K562 (cell line): Measurements from ENCODE around the gene WDFY2. TPM values are rescaled to one million over a fixed set of nuclear protein-coding genes. Genes with fewer than 3 reads are reported as not detected.

ENCODE experiments used
- ATAC-seq: fragments of 200-7000 bp; cut with Tn5 transposase; 3 replicates; pipeline ENCODE4 v1.9.1; 2020; ENCODE audit warnings: moderate library complexity
- BruUV-seq: library from RNA; stranded (reverse); fragments of 400-500 nt; replicated peaks from 2 replicates; lab custom pipeline; 2021; lab: Mats Ljungman, UMichigan
- CTCF ChIA-PET: fragments of 300-600 bp; formaldehyde crosslinking; extraction: SDS; loops from one replicate; lab custom pipeline; 2021; ENCODE audit warnings: low intra/inter-chr PET ratio; lab: Yijun Ruan, JAX
- POLR2A ChIA-PET: fragments of 300-600, 350-650 bp; sonication (Branson Sonifier 250); formaldehyde crosslinking; extraction: SDS; loops from one replicate; lab custom pipeline; 2021; ENCODE audit warnings: antibody characterized with exemption, inconsistent platforms; lab: Yijun Ruan, JAX
- DNase-seq, 4 experiments: peaks; one replicate each; pipeline versions ENCODE4 v3.0.0 to v3.0.0-alpha.2; 2011 to 2018; ENCODE audit warnings: low spot score in 3 of 4, mixed read lengths in 3 of 4; ENCODE audit errors: extremely low read depth in 1 of 4
- FAIRE-seq: peaks from 2 replicates; lab custom pipeline; 2011; peaks lifted over from hg19 to GRCh38; lab: Jason Lieb, UNC
- H2AFZ ChIP-seq: 2 replicates; pipeline ENCODE4 v1.6.0; 2011; ENCODE audit warnings: low read depth, low read length, control low read depth, inconsistent platforms
- H3K27ac ChIP-seq: fragments of 200-600 bp; 3 replicates; pipeline ENCODE4 v1.8.0; 2011; ENCODE audit warnings: low read depth, mild to moderate bottlenecking, control low read depth, inconsistent platforms, low read length, moderate library complexity, mixed read lengths; ENCODE audit errors: extremely low read depth
- H3K27me3 ChIP-seq, 2 experiments: fragments of 300-600 bp in 1 of 2; 2 replicates in 1 of 2; 3 replicates in 1 of 2; pipeline versions ENCODE4 v1.6.0 to v1.8.0; 2011; ENCODE audit warnings: inconsistent platforms in 2 of 2, low read length in 2 of 2, mild to moderate bottlenecking in 1 of 2, mixed read lengths in 1 of 2, moderate library complexity in 1 of 2; ENCODE audit not compliant: control insufficient read depth in 2 of 2, insufficient read depth in 2 of 2
- H3K36me3 ChIP-seq: fragments of 300-600 bp; 3 replicates; pipeline ENCODE4 v1.8.0; 2011; ENCODE audit warnings: mild to moderate bottlenecking, low read length, inconsistent platforms; ENCODE audit not compliant: control insufficient read depth, insufficient read depth
- H3K4me1 ChIP-seq, 2 experiments: fragments of 200-600 bp in 1 of 2; replicated peaks in 1 of 2; 2 replicates in 1 of 2; 3 replicates in 1 of 2; pipeline versions ENCODE4 v1.5.1 to v1.8.0; 2011; ENCODE audit warnings: inconsistent platforms in 2 of 2, low read length in 2 of 2, mild to moderate bottlenecking in 1 of 2, mixed read lengths in 1 of 2, moderate library complexity in 1 of 2; ENCODE audit not compliant: control insufficient read depth in 2 of 2, insufficient read depth in 2 of 2
- H3K4me2 ChIP-seq: 2 replicates; pipeline ENCODE4 v1.6.1; 2011; ENCODE audit warnings: low read length, control low read depth, inconsistent platforms, mixed read lengths; ENCODE audit not compliant: insufficient read depth
- H3K4me3 ChIP-seq: fragments of 200-600 bp; sonication (generic), shearing (Covaris generic); 2 replicates; pipeline ENCODE4 v1.5.1; 2016; ENCODE audit warnings: control low read depth, inconsistent platforms
- H3K79me2 ChIP-seq: fragments of 200-600 bp; 3 replicates; pipeline ENCODE4 v1.8.0; 2011; ENCODE audit warnings: low read length, inconsistent platforms; ENCODE audit not compliant: control insufficient read depth, insufficient read depth
- H3K9ac ChIP-seq, 2 experiments: 2 replicates each; pipeline versions ENCODE4 v1.6.0 to v1.6.1; 2011; ENCODE audit warnings: low read depth in 2 of 2, low read length in 2 of 2, control low read depth in 1 of 2, inconsistent platforms in 1 of 2, mild to moderate bottlenecking in 1 of 2, mixed read lengths in 1 of 2; ENCODE audit not compliant: insufficient read depth in 1 of 2
- H3K9me1 ChIP-seq: one replicate; pipeline ENCODE4 v1.6.0; 2011; ENCODE audit warnings: inconsistent platforms, mild to moderate bottlenecking, low read length, moderate library complexity; ENCODE audit not compliant: control insufficient read depth, insufficient read depth
- H3K9me3 ChIP-seq: replicated peaks from 2 replicates; pipeline ENCODE4 v1.5.1; 2011; ENCODE audit warnings: low read depth, low read length, inconsistent platforms; ENCODE audit not compliant: control insufficient read depth, insufficient read depth
- H4K20me1 ChIP-seq: replicated peaks from 2 replicates; pipeline ENCODE4 v1.6.1; 2011; ENCODE audit warnings: low read length, inconsistent platforms, mixed read lengths; ENCODE audit not compliant: control insufficient read depth, insufficient read depth
- ADNP ChIP-seq: fragments of 200-800 bp; sonication (Bioruptor generic); IDR thresholded peaks from 2 replicates; pipeline ENCODE4 v1.6.1; 2016; ENCODE audit warnings: missing genetic modification characterization, missing compliant biosample characterization
- CREM ChIP-seq: IDR thresholded peaks from 2 replicates; pipeline ENCODE4 v1.6.1; 2014; ENCODE audit warnings: antibody characterized with exemption, low read depth
- ERF ChIP-seq: fragments of 450-650 bp; formaldehyde crosslinking; IDR thresholded peaks from 2 replicates; pipeline ENCODE4 v1.4.0; 2020; ENCODE audit warnings: mild to moderate bottlenecking, mixed read lengths
- ILK ChIP-seq: fragments of 450-650 bp; IDR thresholded peaks from 2 replicates; pipeline ENCODE4 v1.6.1; 2016; ENCODE audit warnings: missing genetic modification characterization, low read depth, mild to moderate bottlenecking, missing compliant biosample characterization, moderate library complexity, borderline replicate concordance
- MAZ ChIP-seq, 2 experiments: fragments of 450-650 bp in 1 of 2; sonication (generic) in 1 of 2; formaldehyde crosslinking; IDR thresholded peaks in 1 of 2; conservative IDR thresholded peaks in 1 of 2; 2 replicates each; pipeline versions ENCODE4 v1.4.0 to v1.5.0; 2020; ENCODE audit warnings: mild to moderate bottlenecking in 1 of 2, missing genetic modification reagents in 1 of 2
- POLR2H ChIP-seq: IDR thresholded peaks from 2 replicates; pipeline ENCODE4 v1.6.1; 2016; ENCODE audit warnings: missing genetic modification characterization, low read depth, mild to moderate bottlenecking, control low read depth, missing compliant biosample characterization, moderate library complexity
- POLR3A ChIP-seq: IDR thresholded peaks from 2 replicates; pipeline ENCODE4 v1.6.1; 2011; ENCODE audit warnings: borderline replicate concordance, mild to moderate bottlenecking, moderate library complexity; ENCODE audit not compliant: insufficient read length, insufficient read depth; ENCODE audit errors: extremely low read depth
- SMARCA5 ChIP-seq: fragments of 450-650 bp; IDR thresholded peaks from 2 replicates; pipeline ENCODE4 v1.6.1; 2016
- SMARCC2 ChIP-seq: fragments of 450-650 bp; IDR thresholded peaks from 2 replicates; pipeline ENCODE4 v1.6.1; 2017; ENCODE audit warnings: antibody characterized with exemption, moderate library complexity, mild to moderate bottlenecking, low read depth
- SP2 ChIP-seq: IDR thresholded peaks from 2 replicates; pipeline ENCODE4 v1.6.1; 2011; ENCODE audit warnings: mild to moderate bottlenecking, low read depth, low read length, moderate library complexity; ENCODE audit not compliant: poor library complexity, severe bottlenecking; ENCODE audit errors: extremely low read depth
- ZNF445 ChIP-seq: fragments of 250-450 bp; sonication (Bioruptor Pico); IDR thresholded peaks from 2 replicates; pipeline ENCODE4 v1.4.0; 2020; ENCODE audit warnings: low read depth, mild to moderate bottlenecking, moderate library complexity
- in situ Hi-C: fragments of 300-500 bp; cut with MboI; formaldehyde crosslinking; loops from 4 replicates; pipeline ENCODE4 v1.15.0; 2018; ENCODE audit warnings: inconsistent platforms, mixed read lengths
- intact Hi-C: fragments of 100-400 bp; cut with micrococcal nuclease; formaldehyde crosslinking; loops from 2 replicates; pipeline ENCODE4 v1.14.2; 2022
- polyA plus RNA-seq, 8 experiments: library from polyadenylated mRNA; depleted of rRNA in 4 of 8; stranded (reverse) in 5 of 8; unstranded in 3 of 8; fragments of >200 nt; fragmentation: Nextera tagmentation in 2 of 8; fragmentation: Illumina TruSeq in 1 of 8; extraction: Ambion mirVana in 2 of 8; extraction: Trizol in 1 of 8; gene quantifications; 2 replicates each; pipeline versions ENCODE4 v1.2.1 to v1.2.3, GENCODE V29; 2011 to 2014; ENCODE audit warnings: inconsistent platforms in 1 of 8, missing spikeins in 1 of 8
- total RNA-seq, 7 experiments: library from RNA; depleted of rRNA in 6 of 7; stranded (reverse); fragments of >200 nt in 6 of 7; fragmentation: Illumina TruSeq in 2 of 7; extraction: Trizol in 2 of 7; gene quantifications; 2 replicates each; pipeline versions ENCODE4 v1.2.1 to v1.2.3, GENCODE V29; 2011 to 2021; ENCODE audit warnings: low replicate concordance in 1 of 7
- TF ChIP-seq, protein P1 (sequence below): sonication (generic); formaldehyde crosslinking; IDR thresholded peaks from 2 replicates; pipeline ENCODE4 v1.8.0; 2022; ENCODE audit warnings: mild to moderate bottlenecking, low read depth, missing genetic modification reagents
- TF ChIP-seq, protein P2 (sequence below): sonication (generic); formaldehyde crosslinking; IDR thresholded peaks from 2 replicates; pipeline ENCODE4 v1.9.0; 2022; ENCODE audit warnings: mild to moderate bottlenecking, missing genetic modification reagents
- TF ChIP-seq, protein P3 (sequence below): sonication (generic); formaldehyde crosslinking; IDR thresholded peaks from 2 replicates; pipeline ENCODE4 v1.8.1; 2022; ENCODE audit warnings: missing genetic modification reagents
- TF ChIP-seq, protein P4 (sequence below): fragments of 450-650 bp; formaldehyde crosslinking; IDR thresholded peaks from 2 replicates; pipeline ENCODE4 v1.4.0; 2020; ENCODE audit warnings: mild to moderate bottlenecking, moderate library complexity
- TF ChIP-seq, protein P5 (sequence below): sonication (generic); formaldehyde crosslinking; IDR thresholded peaks from 2 replicates; pipeline ENCODE4 v1.8.0; 2022; ENCODE audit warnings: mild to moderate bottlenecking, missing genetic modification reagents

The WDFY2 gene
- total and polyA plus RNA-seq, 9 of the 15 experiments (the other 6 are each of a cell fraction or from before 2014, with no cell fraction given): 0.66 to 6.4 (median 4.4) TPM

GRCh38 chr13:51678420-51678819, 94.2 kb downstream of the WDFY2 start:
- no peaks in the 10 kb centered on the region; the same call in 2 of the 3 replicates for H3K36me3 ChIP-seq
- CTCF ChIA-PET: no interaction called here
- no TSS peak for BruUV-seq
- ATAC-seq (no peak), FAIRE-seq (no peak), DNase-seq (no peak)
- TF ChIP-seq SMARCC2 (no peak), ADNP (no peak), SP2 (no peak), CREM (no peak), POLR3A (no peak), POLR2H (tag) (no peak), SMARCA5 (no peak), ERF (no peak), ILK (tag) (no peak), MAZ (CRISPR knock-in tag; conservative IDR thresholded peaks at IDR 0.05 in 1 of 2, IDR thresholded peaks at IDR 0.05 in 1 of 2) (no peak), ZNF445 (CRISPR knock-in tag) (no peak)
- TF ChIP-seq, protein P1, sequence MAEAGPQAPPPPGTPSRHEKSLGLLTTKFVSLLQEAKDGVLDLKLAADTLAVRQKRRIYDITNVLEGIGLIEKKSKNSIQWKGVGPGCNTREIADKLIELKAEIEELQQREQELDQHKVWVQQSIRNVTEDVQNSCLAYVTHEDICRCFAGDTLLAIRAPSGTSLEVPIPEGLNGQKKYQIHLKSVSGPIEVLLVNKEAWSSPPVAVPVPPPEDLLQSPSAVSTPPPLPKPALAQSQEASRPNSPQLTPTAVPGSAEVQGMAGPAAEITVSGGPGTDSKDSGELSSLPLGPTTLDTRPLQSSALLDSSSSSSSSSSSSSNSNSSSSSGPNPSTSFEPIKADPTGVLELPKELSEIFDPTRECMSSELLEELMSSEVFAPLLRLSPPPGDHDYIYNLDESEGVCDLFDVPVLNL (CRISPR knock-in tag): no peak
- TF ChIP-seq, protein P2, sequence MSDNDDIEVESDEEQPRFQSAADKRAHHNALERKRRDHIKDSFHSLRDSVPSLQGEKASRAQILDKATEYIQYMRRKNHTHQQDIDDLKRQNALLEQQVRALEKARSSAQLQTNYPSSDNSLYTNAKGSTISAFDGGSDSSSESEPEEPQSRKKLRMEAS: no peak
- TF ChIP-seq, protein P3, sequence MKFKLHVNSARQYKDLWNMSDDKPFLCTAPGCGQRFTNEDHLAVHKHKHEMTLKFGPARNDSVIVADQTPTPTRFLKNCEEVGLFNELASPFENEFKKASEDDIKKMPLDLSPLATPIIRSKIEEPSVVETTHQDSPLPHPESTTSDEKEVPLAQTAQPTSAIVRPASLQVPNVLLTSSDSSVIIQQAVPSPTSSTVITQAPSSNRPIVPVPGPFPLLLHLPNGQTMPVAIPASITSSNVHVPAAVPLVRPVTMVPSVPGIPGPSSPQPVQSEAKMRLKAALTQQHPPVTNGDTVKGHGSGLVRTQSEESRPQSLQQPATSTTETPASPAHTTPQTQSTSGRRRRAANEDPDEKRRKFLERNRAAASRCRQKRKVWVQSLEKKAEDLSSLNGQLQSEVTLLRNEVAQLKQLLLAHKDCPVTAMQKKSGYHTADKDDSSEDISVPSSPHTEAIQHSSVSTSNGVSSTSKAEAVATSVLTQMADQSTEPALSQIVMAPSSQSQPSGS (CRISPR knock-in tag): no peak
- TF ChIP-seq, protein P4, sequence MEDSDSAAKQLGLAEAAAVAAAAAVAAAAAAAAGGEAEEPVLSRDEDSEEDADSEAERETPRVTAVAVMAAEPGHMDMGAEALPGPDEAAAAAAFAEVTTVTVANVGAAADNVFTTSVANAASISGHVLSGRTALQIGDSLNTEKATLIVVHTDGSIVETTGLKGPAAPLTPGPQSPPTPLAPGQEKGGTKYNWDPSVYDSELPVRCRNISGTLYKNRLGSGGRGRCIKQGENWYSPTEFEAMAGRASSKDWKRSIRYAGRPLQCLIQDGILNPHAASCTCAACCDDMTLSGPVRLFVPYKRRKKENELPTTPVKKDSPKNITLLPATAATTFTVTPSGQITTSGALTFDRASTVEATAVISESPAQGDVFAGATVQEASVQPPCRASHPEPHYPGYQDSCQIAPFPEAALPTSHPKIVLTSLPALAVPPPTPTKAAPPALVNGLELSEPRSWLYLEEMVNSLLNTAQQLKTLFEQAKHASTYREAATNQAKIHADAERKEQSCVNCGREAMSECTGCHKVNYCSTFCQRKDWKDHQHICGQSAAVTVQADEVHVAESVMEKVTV: no peak
- TF ChIP-seq, protein P5, sequence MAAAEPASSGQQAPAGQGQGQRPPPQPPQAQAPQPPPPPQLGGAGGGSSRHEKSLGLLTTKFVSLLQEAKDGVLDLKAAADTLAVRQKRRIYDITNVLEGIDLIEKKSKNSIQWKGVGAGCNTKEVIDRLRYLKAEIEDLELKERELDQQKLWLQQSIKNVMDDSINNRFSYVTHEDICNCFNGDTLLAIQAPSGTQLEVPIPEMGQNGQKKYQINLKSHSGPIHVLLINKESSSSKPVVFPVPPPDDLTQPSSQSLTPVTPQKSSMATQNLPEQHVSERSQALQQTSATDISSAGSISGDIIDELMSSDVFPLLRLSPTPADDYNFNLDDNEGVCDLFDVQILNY (CRISPR knock-in tag): no peak
- no peaks in the 10 kb centered on the region for H3K79me2 ChIP-seq
- no peaks in the 10 kb centered on the region for H3K4me1 ChIP-seq
- no peak overlapping the region for H3K4me3 ChIP-seq
- POLR2A ChIA-PET: no interaction called here
- in situ Hi-C loops: no loop called here
- H3K4me2 ChIP-seq: no peak overlapping the region
- no peaks in the 10 kb centered on the region for H3K9me1 ChIP-seq
- no peak overlapping the region for H3K9ac ChIP-seq
- H3K9me3 ChIP-seq: no peaks in the 10 kb centered on the region
- H4K20me1 ChIP-seq: 0 out of 2 replicates have a peak, but pooled peaks cover 3% of the 10 kb centered on the region
- H2AFZ ChIP-seq: no peak overlapping the region
- no peak overlapping the region for H3K27ac ChIP-seq
- no peaks in the 10 kb centered on the region for H3K27me3 ChIP-seq
- intact Hi-C loops: no loop called here
